Caki2 (cell line): ENCODE results near the gene PSMF1. TPM values are rescaled to one million over a fixed set of nuclear protein-coding genes. Genes with fewer than 3 reads are reported as not detected.

Experiments
- DNase-seq: peaks from one replicate; pipeline ENCODE4 v3.0.0-alpha.2; 2015; ENCODE audit warnings: low read depth
- in situ Hi-C: cut with HindIII; loops from 2 replicates; pipeline ENCODE4 v1.10.0; 2016; ENCODE audit warnings: low sequenced_read_pairs, low pct_unique_long_range_greater_than_20kb, mixed read lengths
- total RNA-seq: library from RNA; depleted of rRNA; stranded (reverse); fragments of >200 nt; shearing (Covaris generic); gene quantifications from 2 replicates; pipeline ENCODE4 v1.2.3, GENCODE V29; 2014; ENCODE audit warnings: low replicate concordance

Gene PSMF1
- total RNA-seq, 1 experiment from 2014 or later = 58.2 TPM

DNA sequence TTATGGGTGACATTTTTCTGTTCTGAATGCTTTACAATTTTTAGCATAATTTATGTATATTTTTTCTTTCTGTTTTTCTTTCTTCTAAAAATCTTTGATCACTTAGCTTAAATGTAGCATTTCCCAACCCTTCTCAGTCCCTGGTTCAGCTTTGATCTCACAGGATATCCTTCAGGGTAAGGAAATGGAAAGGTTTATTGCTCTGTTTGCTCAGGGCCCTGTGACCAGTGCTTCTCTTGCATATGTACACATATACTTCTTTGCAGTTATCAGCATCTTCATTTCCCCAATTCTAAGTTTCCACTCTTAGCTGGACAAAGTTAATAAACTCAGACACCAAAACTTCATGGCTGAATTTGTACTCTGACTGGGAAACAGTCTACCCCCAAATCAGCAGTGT lies 35.8 kb downstream of the PSMF1 start:
- in situ Hi-C loops = no loop called here
- DNase-seq = no peak

- in situ Hi-C loops = no loop called here
- DNase-seq = no peak
Measured at GRCh38 chr20:1154691-1155090, 36.3 kb downstream of the PSMF1 start.

- in situ Hi-C loops = no loop called here
- DNase-seq = no peak
Measured at GRCh38 chr20:1155342-1155741, 36.9 kb downstream of the PSMF1 start.

DNA sequence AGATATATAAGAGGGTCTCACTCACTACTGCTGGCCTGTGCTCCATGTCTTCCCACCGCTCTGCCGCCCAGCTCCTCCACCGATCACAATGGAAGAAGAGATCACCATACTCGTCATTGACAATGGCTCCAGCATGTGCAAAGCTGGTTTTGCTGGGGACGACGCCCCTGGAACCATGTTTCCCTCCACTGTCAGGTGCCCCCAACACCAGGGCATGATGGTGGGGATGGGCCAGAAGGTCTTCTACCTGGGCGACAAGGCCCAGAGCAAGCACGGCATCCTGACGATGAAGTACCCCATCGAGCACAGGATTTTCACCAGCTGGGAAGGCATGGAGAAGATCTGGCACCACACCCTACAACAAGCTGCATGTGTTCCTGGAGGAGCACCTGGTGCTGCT lies 42.1 kb downstream of the PSMF1 start:
- in situ Hi-C loops = no loop called here

GRCh38 chr20:1160991-1161390 lies 42.6 kb downstream of the PSMF1 start:
- in situ Hi-C loops = no loop called here
- DNase-seq = no peak

More for the DNA sequence above, 42.1 kb downstream of the PSMF1 start:
- no peak for DNase-seq

DNA sequence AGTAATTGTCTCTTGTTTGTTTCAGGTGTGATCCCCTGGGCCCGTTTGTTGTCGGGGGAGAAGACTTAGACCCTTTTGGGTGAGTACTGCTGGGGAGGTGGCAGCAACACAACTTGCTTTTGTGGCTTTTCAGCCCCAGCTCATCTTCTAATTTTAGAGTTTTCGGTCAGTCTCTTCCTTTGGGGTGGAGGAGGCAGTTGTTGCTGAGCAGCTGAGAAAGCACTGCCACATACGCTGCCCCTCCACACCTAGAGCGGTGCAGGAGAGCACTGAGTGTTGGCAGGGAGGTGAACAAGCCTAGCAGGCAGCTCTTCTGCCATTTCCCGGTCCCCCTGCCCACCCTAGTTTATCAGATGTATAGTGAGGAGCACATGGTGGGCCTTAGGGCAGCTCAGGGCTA lies 44.7 kb downstream of the PSMF1 start:
- DNase-seq = no peak
- in situ Hi-C loops = no loop called here

DNA sequence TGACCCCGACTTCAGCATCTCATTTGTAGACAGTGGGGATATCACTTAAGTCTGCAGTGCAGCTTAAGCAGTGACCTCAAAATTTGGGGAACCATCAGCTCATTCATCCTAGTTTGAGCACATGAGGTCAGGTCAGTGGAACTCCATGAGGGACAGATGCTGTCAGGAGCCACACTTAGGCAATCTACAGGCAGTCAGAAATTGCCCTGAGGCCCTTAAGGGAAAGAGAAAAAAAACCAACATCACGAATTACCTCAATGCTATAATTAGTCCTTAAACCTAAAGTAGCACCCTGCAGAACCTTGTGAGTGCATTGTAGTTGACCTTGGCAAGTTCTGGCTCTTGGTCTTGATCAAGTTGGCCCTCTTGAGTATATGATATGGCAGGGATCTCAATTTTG lies 45.3 kb downstream of the PSMF1 start:
- no peak for DNase-seq
- in situ Hi-C loops = no loop called here

DNA sequence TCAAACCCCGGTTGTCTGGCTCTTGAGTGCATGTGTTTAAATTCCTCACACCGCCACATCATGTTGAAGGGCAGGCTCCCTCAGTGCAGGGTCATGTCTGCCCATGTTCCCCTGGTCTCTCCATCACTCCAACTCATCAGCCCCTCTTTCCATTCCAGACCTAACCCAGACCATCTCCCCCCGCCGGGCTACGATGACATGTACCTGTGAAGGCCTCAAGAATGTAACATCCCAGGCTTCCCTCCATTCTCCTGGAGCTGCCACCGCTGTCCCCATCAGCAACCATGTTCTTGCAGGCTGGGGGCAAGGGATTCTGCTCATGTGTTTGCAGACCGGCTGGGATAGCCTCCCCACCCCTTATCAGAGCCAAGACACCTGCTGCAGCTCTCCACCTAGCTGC lies 46.5 kb downstream of the PSMF1 start:
- no peak for DNase-seq
- in situ Hi-C loops = no loop called here

- in situ Hi-C loops = no loop called here
- DNase-seq = no peak
Measured at GRCh38 chr20:1165521-1165920, 47.1 kb downstream of the PSMF1 start.

GRCh38 chr20:1165941-1166340 lies 47.5 kb downstream of the PSMF1 start:
- DNase-seq = no peak

GRCh38 chr20:1166948-1167720 lies 48.7 kb downstream of the PSMF1 start:
- in situ Hi-C loops = no loop called here
- DNase-seq = no peak

More at GRCh38 chr20:1165941-1166340, 47.5 kb downstream of the PSMF1 start:
- in situ Hi-C loops = no loop called here

DNA sequence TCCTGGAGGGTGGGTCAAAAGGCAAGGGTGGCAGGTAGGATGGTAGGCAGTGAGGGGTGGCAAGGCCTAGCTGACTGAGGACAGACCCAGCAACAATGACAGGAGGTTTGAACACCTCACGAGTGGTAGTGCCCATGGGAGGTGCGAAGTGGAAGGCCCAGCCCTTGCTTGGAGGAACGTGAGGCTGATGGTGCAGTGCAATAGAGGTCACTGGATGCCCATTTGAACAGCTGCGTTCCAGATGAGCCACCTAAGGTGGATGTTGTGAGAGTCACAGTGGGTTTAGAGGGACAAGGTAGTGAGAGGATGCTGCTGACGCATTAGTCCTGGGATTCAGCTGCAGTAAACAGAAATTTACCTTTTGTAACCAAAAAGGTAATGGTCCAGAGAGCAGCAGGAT lies 50.8 kb downstream of the PSMF1 start:
- in situ Hi-C loops = no loop called here
- DNase-seq = no peak

DNA sequence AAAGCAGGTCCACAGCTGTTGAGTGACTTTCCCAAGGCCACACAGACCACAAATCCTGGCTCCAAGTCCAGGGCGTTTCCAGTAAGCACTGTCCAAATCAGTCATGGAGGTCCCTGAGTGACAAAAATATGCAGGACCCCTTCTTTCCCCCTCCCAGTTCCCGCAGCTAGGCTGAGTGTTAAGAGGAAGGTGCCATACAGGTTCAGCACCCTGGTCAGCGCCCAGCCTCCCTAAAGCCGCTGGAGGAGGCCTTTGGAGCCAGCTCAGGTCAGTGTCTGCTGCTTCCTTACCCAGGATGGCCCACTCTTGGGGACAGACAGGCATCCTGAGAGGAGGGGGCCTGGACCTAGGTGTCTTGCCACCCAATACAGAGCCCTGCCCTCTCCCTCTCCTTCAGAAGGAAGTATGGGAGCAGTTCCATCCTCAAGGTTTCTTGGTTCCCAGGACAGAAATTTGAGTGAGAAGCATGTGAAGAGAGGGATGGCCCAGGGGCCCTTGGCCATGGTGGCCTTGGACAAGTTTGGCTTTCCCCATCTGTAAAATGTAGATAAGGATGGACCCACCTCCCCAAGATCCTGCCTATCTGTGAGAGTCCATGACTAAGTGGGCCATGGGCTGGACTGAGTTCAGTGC lies 53.2 kb downstream of the PSMF1 start:
- in situ Hi-C loops = no loop called here
- peak; percentile 53 for DNase-seq

DNA sequence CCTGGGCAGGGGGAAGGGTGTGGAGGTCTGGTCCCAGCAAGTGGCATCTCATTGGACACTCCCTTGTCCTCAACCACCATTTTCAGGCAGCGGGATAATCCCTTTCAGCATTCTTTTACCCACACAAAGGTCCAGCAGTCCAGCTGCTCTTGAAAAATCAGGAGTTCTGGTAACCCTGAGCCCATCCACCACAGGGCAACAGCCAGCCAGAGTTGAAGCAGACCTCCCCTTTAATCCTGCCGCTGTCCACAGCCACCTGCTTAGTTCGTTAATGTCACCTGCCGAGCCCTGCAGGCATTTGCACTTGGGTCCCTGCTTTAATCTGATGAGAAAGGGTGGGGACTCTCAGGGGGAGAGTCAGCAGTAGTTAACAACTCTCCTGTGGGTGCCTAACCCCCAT lies 55.3 kb downstream of the PSMF1 start:
- no peak for DNase-seq
- in situ Hi-C loops = no loop called here

GRCh38 chr20:1174787-1175186 lies 56.4 kb downstream of the PSMF1 start:
- in situ Hi-C loops = no loop called here
- no peak for DNase-seq

DNA sequence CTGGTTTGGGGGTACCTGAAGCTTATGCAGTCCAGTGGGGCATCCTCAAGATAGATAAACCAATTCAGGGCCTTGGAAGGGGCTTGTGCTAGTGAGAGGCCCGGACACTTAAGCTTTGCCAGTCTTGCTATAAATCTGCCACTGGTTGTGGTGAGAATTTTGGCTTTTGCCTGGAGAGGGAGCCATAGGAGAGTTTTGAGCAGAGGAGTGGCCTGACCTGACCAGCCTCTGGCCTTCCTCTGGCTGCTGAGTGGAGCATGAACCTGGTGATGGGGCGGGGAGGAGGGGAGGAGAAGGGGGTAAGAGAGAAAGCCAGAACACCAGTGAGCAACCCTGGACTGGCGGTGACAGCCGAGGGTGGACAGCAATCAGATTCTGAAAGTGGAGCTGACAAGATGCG lies 59.3 kb downstream of the PSMF1 start:
- DNase-seq = peak; percentile 16

GRCh38 chr20:1178103-1178502 lies 59.7 kb downstream of the PSMF1 start:
- in situ Hi-C loops = no loop called here
- no peak for DNase-seq

More for the DNA sequence above, 59.3 kb downstream of the PSMF1 start:
- in situ Hi-C loops = no loop called here

GRCh38 chr20:1178623-1179022 lies 60.2 kb downstream of the PSMF1 start:
- in situ Hi-C loops = no loop called here

GRCh38 chr20:1180949-1181348 lies 62.5 kb downstream of the PSMF1 start:
- in situ Hi-C loops = no loop called here
- DNase-seq = no peak

More at GRCh38 chr20:1178623-1179022, 60.2 kb downstream of the PSMF1 start:
- DNase-seq = no peak

DNA sequence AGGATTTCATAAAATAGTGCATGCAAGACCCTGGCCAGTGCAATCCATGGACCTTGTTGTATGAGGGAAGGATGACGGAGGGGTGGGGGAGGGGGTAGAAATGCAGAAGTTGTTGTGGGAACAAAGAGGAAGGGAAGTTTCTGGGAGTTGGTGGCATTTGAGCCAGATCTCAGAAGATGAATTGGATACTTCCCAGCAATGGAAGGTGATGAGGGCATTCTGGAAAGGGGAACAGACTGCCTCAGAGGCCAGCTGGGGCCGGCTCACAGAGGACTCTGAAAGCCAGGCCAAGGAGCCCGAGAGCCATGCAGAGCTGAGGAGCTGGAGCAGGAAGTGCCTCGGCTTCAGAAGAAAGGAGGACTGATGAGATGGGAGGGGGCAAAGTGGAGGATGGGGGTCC lies 63.7 kb downstream of the PSMF1 start:
- in situ Hi-C loops = no loop called here

More for the DNA sequence above, 63.7 kb downstream of the PSMF1 start:
- DNase-seq = no peak
